NT2/D1 (cell line): ENCODE data around the gene LILRB1.

Source experiments
- DNase-seq: peaks from one replicate; pipeline ENCODE4 v3.0.0-alpha.2; 2011; ENCODE audit warnings: low read depth, low spot score
- H3K27me3 ChIP-seq: 2 replicates; pipeline ENCODE4 v1.6.0; 2011; ENCODE audit warnings: mild to moderate bottlenecking; ENCODE audit not compliant: insufficient read length, insufficient read depth
- H3K36me3 ChIP-seq: 2 replicates; pipeline ENCODE4 v1.6.1; 2011; ENCODE audit warnings: mild to moderate bottlenecking, low read length, mixed read lengths; ENCODE audit not compliant: insufficient read depth, insufficient read length
- H3K4me1 ChIP-seq: 2 replicates; pipeline ENCODE4 v1.5.1; 2011; ENCODE audit not compliant: insufficient read depth, insufficient read length
- H3K4me3 ChIP-seq: 2 replicates; pipeline ENCODE4 v1.5.1; 2011; ENCODE audit warnings: low read depth; ENCODE audit not compliant: insufficient read length
- H3K9ac ChIP-seq: 2 replicates; pipeline ENCODE4 v1.6.0; 2011; ENCODE audit warnings: low read depth; ENCODE audit not compliant: insufficient read length
- H3K9me3 ChIP-seq: 2 replicates; pipeline ENCODE4 v1.5.1; 2011; ENCODE audit warnings: mild to moderate bottlenecking, low read length; ENCODE audit not compliant: insufficient read depth
- SUZ12 ChIP-seq: IDR thresholded peaks from 2 replicates; pipeline ENCODE4 v1.6.1; 2011; ENCODE audit not compliant: insufficient read length, insufficient read depth; ENCODE audit errors: extremely low read depth
- YY1 ChIP-seq: IDR thresholded peaks from 2 replicates; pipeline ENCODE4 v1.6.1; 2011; ENCODE audit not compliant: insufficient read length, insufficient read depth
- ZNF274 ChIP-seq: IDR thresholded peaks from 2 replicates; pipeline ENCODE4 v1.6.1; 2011; ENCODE audit warnings: mild to moderate bottlenecking, low read depth, low read length

The LILRB1 gene

DNA sequence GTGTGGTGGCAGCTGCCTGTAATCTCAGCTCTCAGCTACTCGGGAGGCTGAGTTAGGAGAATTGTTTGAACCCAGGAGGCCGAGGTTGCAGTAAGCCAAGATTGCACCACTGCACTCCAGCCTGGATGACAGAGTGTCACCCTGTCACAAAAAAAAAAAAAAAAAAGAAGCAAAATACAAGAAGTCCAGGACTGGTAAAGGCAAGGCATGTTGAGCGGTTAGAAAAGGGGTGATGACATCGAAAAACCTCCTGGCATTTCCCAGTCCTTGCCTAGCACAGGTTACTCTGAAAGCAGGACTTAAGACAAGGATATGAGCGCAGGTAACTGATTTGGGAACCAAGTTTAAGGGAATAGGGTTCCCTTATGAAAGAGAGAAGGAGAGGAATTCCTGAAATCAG, 30.0 kb downstream of the LILRB1 start:
- Histone ChIP-seq H3K4me1 (no peaks in the 10 kb centered on the region), H3K9ac (no peak overlapping the region), H3K36me3 (no peaks in the 10 kb centered on the region), H3K27me3 (no peaks in the 10 kb centered on the region), H3K4me3 (no peak overlapping the region), H3K9me3 (no peaks in the 10 kb centered on the region)
- no peak for TF ChIP-seq ZNF274
- DNase-seq = no peak

DNA sequence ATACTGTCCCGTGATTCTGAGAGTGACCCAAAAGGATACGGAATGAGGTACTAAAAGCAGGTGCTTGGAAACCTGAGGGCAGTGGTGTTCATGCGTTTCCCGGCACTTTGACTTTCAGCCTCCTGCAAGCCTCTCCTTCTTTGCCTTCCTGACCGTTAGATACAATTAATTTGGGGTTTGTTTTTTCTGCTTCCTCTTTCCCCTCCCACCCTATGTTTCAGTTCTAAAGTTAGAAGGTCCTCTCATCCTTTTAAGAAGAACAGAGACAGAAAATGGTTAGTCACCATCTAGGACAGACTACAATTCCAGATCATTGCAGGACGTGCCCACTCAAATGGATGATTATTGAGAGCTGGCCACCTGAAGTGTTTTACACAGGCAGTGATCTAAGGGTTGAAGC, 30.7 kb downstream of the LILRB1 start:
- TF ChIP-seq YY1 (no peak), SUZ12 (no peak), ZNF274 (no peak)
- Histone ChIP-seq H3K4me1 (no peaks in the 10 kb centered on the region), H3K36me3 (no peaks in the 10 kb centered on the region), H3K27me3 (peaks cover 3% of the 10 kb centered on the region), H3K9ac (no peak overlapping the region), H3K4me3 (no peak overlapping the region), H3K9me3 (no peaks in the 10 kb centered on the region)
- no peak for DNase-seq

DNA sequence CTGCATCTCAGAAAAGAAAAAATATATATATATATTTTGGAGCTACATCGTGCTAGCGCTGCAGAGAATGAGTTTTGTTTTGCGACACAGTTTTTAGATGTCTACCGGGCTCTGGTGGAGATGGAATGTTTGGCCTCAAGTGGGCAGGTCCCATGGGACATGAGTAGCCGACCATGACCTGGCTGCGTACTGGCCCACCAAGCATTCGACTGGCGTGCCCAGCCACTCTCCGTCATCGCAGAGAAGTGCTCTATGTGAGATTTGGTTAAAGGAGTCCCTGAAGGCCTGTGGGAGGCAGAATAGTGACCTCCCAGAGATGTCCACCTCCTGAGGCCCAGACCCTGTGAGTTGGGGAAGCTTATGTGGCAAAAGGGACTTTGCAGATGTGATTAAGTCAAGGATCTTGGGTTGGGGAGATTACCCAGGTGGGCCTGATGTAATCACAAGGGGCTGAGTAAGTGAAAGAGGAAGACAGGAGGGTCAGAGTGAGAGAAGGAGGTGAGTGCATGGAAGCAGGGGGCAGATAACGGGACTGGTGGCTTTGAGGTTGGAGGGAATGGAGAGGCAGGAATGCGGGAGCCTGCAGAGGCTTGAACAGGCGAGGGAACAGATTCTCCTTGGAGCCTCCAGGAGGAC, 31.7 kb downstream of the LILRB1 start:
- no peak for TF ChIP-seq ZNF274
- TF ChIP-seq YY1 = no peak
- TF ChIP-seq SUZ12 = no peak
- no peaks in the 10 kb centered on the region for H3K36me3 ChIP-seq
- DNase-seq = no peak
- no peaks in the 10 kb centered on the region for H3K9me3 ChIP-seq
- no peak overlapping the region for H3K4me3 ChIP-seq
- H3K9ac ChIP-seq = no peak overlapping the region
- peaks cover 3% of the 10 kb centered on the region for H3K27me3 ChIP-seq
- peaks cover 4% of the 10 kb centered on the region for H3K4me1 ChIP-seq

DNA sequence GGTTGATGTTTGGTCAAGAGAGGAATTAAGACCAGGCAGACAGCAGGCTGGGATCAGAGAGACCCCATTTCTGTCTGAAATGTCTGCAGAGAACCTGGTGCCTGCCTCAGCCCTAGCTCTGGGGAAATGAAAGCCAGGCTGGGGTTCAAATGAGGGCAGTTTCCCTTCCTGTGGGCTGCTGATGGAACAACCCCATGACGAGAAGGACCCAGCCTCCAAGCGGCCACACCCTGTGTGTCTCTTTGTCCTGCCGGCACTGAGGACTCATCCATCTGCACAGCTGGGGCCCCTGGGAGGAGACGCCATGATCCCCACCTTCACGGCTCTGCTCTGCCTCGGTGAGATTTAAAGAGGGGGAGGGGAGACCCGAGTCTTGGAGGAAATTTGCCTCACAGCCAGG, 32.4 kb downstream of the LILRB1 start, which contains the start of gene LILRB4:
LILRB4 (plus strand) TSS at position 256 of the 400 bp plus-strand sequence; CDS start at position 305, 49 bp downstream.
- H3K4me3 ChIP-seq = no peak within 1 kb of the TSS
- DNase-seq = no peak
- TF ChIP-seq YY1 = no peak
- TF ChIP-seq SUZ12 = no peak
- no peak for TF ChIP-seq ZNF274
- peaks cover 3% of the 10 kb centered on the region for H3K27me3 ChIP-seq
- no peak within 1 kb of the TSS for H3K9ac ChIP-seq
- H3K4me1 ChIP-seq = peaks cover 4% of the 10 kb centered on the region
- no peaks in the 10 kb centered on the region for H3K9me3 ChIP-seq
- H3K36me3 ChIP-seq = no peaks in the 10 kb centered on the region

DNA sequence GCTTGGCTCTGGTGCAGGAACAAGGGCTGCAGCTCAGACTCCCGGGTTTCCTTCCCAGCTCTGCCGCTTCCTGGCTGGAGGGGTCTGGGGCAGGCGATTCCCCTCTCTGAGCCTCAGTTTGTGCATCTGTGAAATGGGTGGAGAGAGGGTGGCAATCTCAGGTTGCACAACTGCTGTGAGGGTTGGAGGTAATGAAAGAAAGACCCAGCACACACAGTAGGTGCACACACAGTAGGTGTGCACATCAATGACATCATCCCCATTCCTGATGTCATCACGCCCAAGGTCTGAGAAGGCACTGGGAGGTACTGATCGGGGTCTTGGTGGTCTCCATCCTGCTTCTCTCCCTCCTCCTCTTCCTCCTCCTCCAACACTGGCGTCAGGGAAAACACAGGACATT, 35.2 kb downstream of the LILRB1 start:
- H3K27me3 ChIP-seq = peaks cover 3% of the 10 kb centered on the region
- H3K4me1 ChIP-seq = peaks cover 4% of the 10 kb centered on the region
- H3K9ac ChIP-seq = no peak overlapping the region
- TF ChIP-seq ZNF274 (no peak), SUZ12 (no peak)
- H3K4me3 ChIP-seq = no peak overlapping the region
- DNase-seq = no peak
- 0 out of 2 replicates have a peak, but pooled peaks cover 9% of the 10 kb centered on the region for H3K9me3 ChIP-seq
- H3K36me3 ChIP-seq = no peaks in the 10 kb centered on the region

DNA sequence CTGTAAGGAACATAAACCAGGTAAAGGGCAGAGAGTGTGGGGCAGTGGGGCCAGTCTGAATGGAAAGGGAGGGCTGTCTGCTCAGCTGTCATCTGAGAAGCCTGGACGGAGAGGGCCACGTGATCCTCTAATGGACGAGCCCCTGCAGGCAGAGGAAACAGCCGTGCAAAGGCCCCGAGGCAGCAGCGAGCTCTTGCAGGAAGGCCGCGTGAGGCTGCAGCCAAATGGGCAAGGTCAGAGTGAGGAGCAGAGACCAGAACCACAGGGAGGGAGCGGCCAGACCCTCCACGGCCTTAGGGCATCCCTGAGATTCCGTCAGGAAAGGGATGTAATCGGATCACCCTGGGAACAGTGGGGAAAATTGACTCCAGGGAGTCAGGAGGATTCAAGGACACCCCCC, 36.9 kb downstream of the LILRB1 start:
- no peak for DNase-seq
- Histone ChIP-seq H3K4me3 (no peak overlapping the region), H3K27me3 (peaks cover 5% of the 10 kb centered on the region), H3K36me3 (no peaks in the 10 kb centered on the region), H3K9me3 (0 out of 2 replicates have a peak, but pooled peaks cover 9% of the 10 kb centered on the region), H3K4me1 (peaks cover 4% of the 10 kb centered on the region), H3K9ac (no peak overlapping the region)
- TF ChIP-seq ZNF274 = no peak
- no peak for TF ChIP-seq YY1
- no peak for TF ChIP-seq SUZ12

DNA sequence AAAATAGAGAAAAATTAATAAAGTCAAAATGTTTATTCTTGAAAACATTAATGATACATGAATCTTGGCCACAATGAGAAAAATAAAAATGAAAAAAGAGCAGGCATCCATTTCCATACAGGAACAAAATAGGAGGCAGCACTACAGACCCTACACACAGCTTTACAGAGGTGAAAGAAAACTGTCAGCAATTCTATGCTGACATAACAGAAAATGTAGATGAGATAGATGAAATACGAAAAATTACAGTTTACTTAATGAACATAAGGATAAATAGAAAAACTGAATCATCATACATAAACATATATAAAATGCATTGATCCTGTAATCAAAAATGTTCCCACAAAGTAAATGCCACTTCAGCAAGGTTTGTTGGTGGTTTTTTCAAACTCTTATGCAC, 38.1 kb downstream of the LILRB1 start:
- H3K4me1 ChIP-seq = peaks cover 4% of the 10 kb centered on the region
- H3K27me3 ChIP-seq = peaks cover 5% of the 10 kb centered on the region
- TF ChIP-seq ZNF274 (no peak), YY1 (no peak), SUZ12 (no peak)
- DNase-seq = no peak
- 0 out of 2 replicates have a peak, but pooled peaks cover 9% of the 10 kb centered on the region for H3K9me3 ChIP-seq
- no peak overlapping the region for H3K9ac ChIP-seq
- H3K4me3 ChIP-seq = no peak overlapping the region
- H3K36me3 ChIP-seq = no peaks in the 10 kb centered on the region
